H1 (cell line): ENCODE results near the gene TUBA8. TPM values are rescaled to one million over a fixed set of nuclear protein-coding genes. Genes with fewer than 3 reads are reported as not detected.

Experiments
- CTCF ChIA-PET: fragments of 300-600 bp; sonication (Branson Sonifier 250); formaldehyde crosslinking; loops from one replicate; lab custom pipeline; 2021; ENCODE audit not compliant: partially characterized antibody; lab: Charles Lee
- POLR2A ChIA-PET: fragments of 300-600 bp; sonication (Branson Sonifier 250); formaldehyde crosslinking; loops from one replicate; lab custom pipeline; 2021; ENCODE audit warnings: inconsistent platforms; ENCODE audit not compliant: partially characterized antibody; lab: Charles Lee
- DNase-seq, 2 experiments: peaks; one replicate each; pipeline versions ENCODE4 v3.0.0 to v3.0.0-alpha.2; 2010 to 2022; ENCODE audit warnings: low spot score in 2 of 2, low read depth in 1 of 2, mixed read lengths in 1 of 2
- FAIRE-seq: peaks from 2 replicates; lab custom pipeline; 2011; peaks lifted over from hg19 to GRCh38; lab: Jason Lieb, UNC
- H2AFZ ChIP-seq: 2 replicates; pipeline ENCODE4 v1.8.1; 2012; ENCODE audit warnings: low read length, inconsistent platforms
- H2AK5ac ChIP-seq: 2 replicates; pipeline ENCODE4 v1.6.1; 2013; ENCODE audit warnings: low read depth, low read length
- H2BK120ac ChIP-seq: replicated peaks from 2 replicates; pipeline ENCODE3; 2013; ENCODE audit warnings: low read depth, low read length, inconsistent platforms
- H2BK12ac ChIP-seq: 2 replicates; pipeline ENCODE4 v1.6.1; 2013; ENCODE audit warnings: low read depth, low read length
- H2BK15ac ChIP-seq: 2 replicates; pipeline ENCODE4 v1.6.1; 2013; ENCODE audit warnings: low read length
- H2BK20ac ChIP-seq: 2 replicates; pipeline ENCODE4 v1.6.1; 2013; ENCODE audit warnings: low read length
- H2BK5ac ChIP-seq: 2 replicates; pipeline ENCODE4 v1.6.1; 2013; ENCODE audit warnings: low read depth, low read length
- H3K14ac ChIP-seq: 2 replicates; pipeline ENCODE4 v1.6.1; 2013; ENCODE audit warnings: inconsistent platforms; ENCODE audit not compliant: insufficient read length
- H3K18ac ChIP-seq: 2 replicates; pipeline ENCODE4 v1.6.1; 2013; ENCODE audit warnings: low read length; ENCODE audit errors: extremely low read depth
- H3K23ac ChIP-seq: 2 replicates; pipeline ENCODE4 v1.6.1; 2013; ENCODE audit warnings: inconsistent platforms; ENCODE audit not compliant: insufficient read length
- H3K23me2 ChIP-seq: 2 replicates; pipeline ENCODE4 v1.6.1; 2013; ENCODE audit warnings: low read depth, low read length
- H3K27ac ChIP-seq: 2 replicates; pipeline ENCODE4 v1.6.1; 2011; ENCODE audit warnings: low read depth, low read length, inconsistent platforms
- H3K27me3 ChIP-seq, 4 experiments: replicated peaks in 1 of 4; 1 replicate in 1 of 4; 2 replicates in 3 of 4; pipeline versions ENCODE4 v1.6.1 to v1.8.1; 2011 to 2013; ENCODE audit warnings: low read length in 3 of 4, mild to moderate bottlenecking in 3 of 4, inconsistent platforms in 2 of 4, mixed read lengths in 2 of 4, moderate library complexity in 1 of 4; ENCODE audit not compliant: control insufficient read depth in 3 of 4, insufficient read depth in 3 of 4; ENCODE audit errors: extremely low read depth in 1 of 4
- H3K36me3 ChIP-seq, 4 experiments: 2 replicates each; pipeline versions ENCODE4 v1.6.1 to v1.8.1; 2011 to 2013; ENCODE audit warnings: mild to moderate bottlenecking in 4 of 4, low read length in 3 of 4, moderate library complexity in 2 of 4, control low read depth in 1 of 4, inconsistent platforms in 1 of 4; ENCODE audit not compliant: insufficient read depth in 4 of 4, control insufficient read depth in 2 of 4
- H3K4ac ChIP-seq: replicated peaks from 2 replicates; pipeline ENCODE3; 2013; ENCODE audit warnings: low read length, low read depth, mixed read lengths, inconsistent platforms; ENCODE audit not compliant: insufficient read length
- H3K4me1 ChIP-seq, 4 experiments: replicated peaks in 1 of 4; 1 replicate in 1 of 4; 2 replicates in 3 of 4; pipeline versions ENCODE4 v1.6.1 to v1.8.1; 2011 to 2013; ENCODE audit warnings: low read length in 3 of 4, inconsistent platforms in 2 of 4, mixed read lengths in 1 of 4; ENCODE audit not compliant: insufficient read depth in 4 of 4, control insufficient read depth in 3 of 4
- H3K4me2 ChIP-seq, 2 experiments: 2 replicates each; pipeline versions ENCODE4 v1.6.1 to v1.8.1; 2011 to 2013; ENCODE audit warnings: low read depth in 2 of 2, low read length in 2 of 2, control low read depth in 1 of 2, inconsistent platforms in 1 of 2, mild to moderate bottlenecking in 1 of 2; ENCODE audit not compliant: insufficient read depth in 1 of 2
- H3K4me3 ChIP-seq, 4 experiments: fragments of 200-600, 300-600 bp in 1 of 4; sonication (generic), shearing (Covaris generic), sonication (Bioruptor Twin) in 1 of 4; 2 replicates each; pipeline versions ENCODE4 v1.5.1 to v1.8.1; 2011 to 2016; ENCODE audit warnings: low read length in 4 of 4, low read depth in 3 of 4, control low read depth in 2 of 4, inconsistent platforms in 2 of 4, mild to moderate bottlenecking in 2 of 4, mixed read lengths in 1 of 4, moderate library complexity in 1 of 4; ENCODE audit not compliant: insufficient read depth in 2 of 4; ENCODE audit errors: extremely low read depth in 1 of 4
- H3K56ac ChIP-seq: replicated peaks from 2 replicates; pipeline ENCODE3; 2013; ENCODE audit warnings: low read depth, mild to moderate bottlenecking, mixed read lengths, low read length, inconsistent platforms; ENCODE audit not compliant: insufficient read length
- H3K79me1 ChIP-seq: 2 replicates; pipeline ENCODE4 v1.6.1; 2013; ENCODE audit warnings: low read depth, low read length, control low read depth
- H3K79me2 ChIP-seq, 2 experiments: 2 replicates each; pipeline versions ENCODE4 v1.6.1 to v1.8.1; 2012 to 2013; ENCODE audit warnings: low read length in 2 of 2, mild to moderate bottlenecking in 2 of 2, inconsistent platforms in 1 of 2; ENCODE audit not compliant: insufficient read depth in 2 of 2, control insufficient read depth in 1 of 2
- H3K9ac ChIP-seq, 4 experiments: replicated peaks in 1 of 4; 1 replicate in 1 of 4; 2 replicates in 3 of 4; pipeline versions ENCODE4 v1.6.1 to v1.8.1; 2011 to 2013; ENCODE audit warnings: low read depth in 3 of 4, low read length in 3 of 4, control low read depth in 2 of 4, mild to moderate bottlenecking in 2 of 4, moderate library complexity in 2 of 4, inconsistent platforms in 1 of 4; ENCODE audit errors: extremely low read depth in 1 of 4
- H3K9me3 ChIP-seq, 2 experiments: 2 replicates each; pipeline versions ENCODE4 v1.6.1 to v1.8.1; 2012 to 2013; ENCODE audit warnings: mild to moderate bottlenecking in 2 of 2, moderate library complexity in 2 of 2, control low read depth in 1 of 2, inconsistent platforms in 1 of 2, low read depth in 1 of 2, low read length in 1 of 2, mixed read lengths in 1 of 2; ENCODE audit not compliant: insufficient read depth in 2 of 2
- H4K20me1 ChIP-seq, 2 experiments: replicated peaks in 1 of 2; 2 replicates each; pipeline versions ENCODE3 to v1.8.1; 2011 to 2013; ENCODE audit warnings: inconsistent platforms in 2 of 2, low read length in 2 of 2, mild to moderate bottlenecking in 1 of 2; ENCODE audit not compliant: insufficient read depth in 2 of 2, control insufficient read depth in 1 of 2
- H4K5ac ChIP-seq: 2 replicates; pipeline ENCODE4 v1.6.1; 2013; ENCODE audit warnings: low read length, low read depth, mixed read lengths, inconsistent platforms; ENCODE audit not compliant: insufficient read length
- H4K8ac ChIP-seq: 2 replicates; pipeline ENCODE4 v1.8.0; 2013; ENCODE audit warnings: mild to moderate bottlenecking, moderate library complexity, low read length, inconsistent platforms; ENCODE audit not compliant: insufficient read depth; ENCODE audit errors: extremely low read depth
- H4K91ac ChIP-seq: replicated peaks from 2 replicates; pipeline ENCODE3; 2013; ENCODE audit warnings: low read length, mixed read lengths, inconsistent platforms; ENCODE audit not compliant: insufficient read length
- BACH1 ChIP-seq: IDR thresholded peaks from 2 replicates; pipeline ENCODE4 v1.6.1; 2012; ENCODE audit warnings: low read length, improper control_type of control experiment
- RAD21 ChIP-seq, 2 experiments: IDR thresholded peaks in 1 of 2; conservative IDR thresholded peaks in 1 of 2; 2 replicates each; pipeline ENCODE4 v1.6.1; 2011; ENCODE audit warnings: low read depth in 2 of 2, low read length in 2 of 2, improper control_type of control experiment in 1 of 2, inconsistent platforms in 1 of 2, mild to moderate bottlenecking in 1 of 2, moderate library complexity in 1 of 2
- WGBS, 2 experiments: shearing (Covaris generic) in 1 of 2; methylation state at CpG; one replicate each; pipeline versions ENCODE4 v1.1.6 to v1.1.7; 2013 to 2015; ENCODE audit warnings: low lambda C conversion rate in 2 of 2, mixed read lengths in 2 of 2, inconsistent platforms in 1 of 2, low coverage in 1 of 2, missing lambda C conversion rate in 1 of 2; ENCODE audit not compliant: insufficient replicate concordance in 2 of 2, insufficient coverage in 1 of 2, insufficient read length in 1 of 2; ENCODE audit errors: extremely low coverage in 1 of 2, missing lambda C conversion rate in 1 of 2; 5-methylcytosine and 5-hydroxymethylcytosine counted together
- polyA plus RNA-seq, 7 experiments: library from polyadenylated mRNA; depleted of rRNA in 3 of 7; stranded (reverse) in 5 of 7; unstranded in 2 of 7; fragments of >200 nt in 5 of 7; fragments of 200-250 nt in 2 of 7; gene quantifications; 1 replicate in 5 of 7; 2 replicates in 1 of 7; 4 replicates in 1 of 7; pipeline versions ENCODE4 v1.2.1 to v1.2.3, GENCODE V29; 2011 to 2013; ENCODE audit warnings: missing spikeins in 2 of 7, mixed read lengths in 2 of 7
- total RNA-seq: library from RNA; stranded (reverse); fragmentation: NEBNext Ultra II Directional; extraction: Animal tissue kit (Norgen Biotek cat#: 25700); gene quantifications from 2 replicates; pipeline ENCODE4 v1.2.1, GENCODE V29; 2021

TUBA8 gene
- total and polyA plus RNA-seq, 2 of the 8 experiments (the other 6 are each of a cell fraction or from before 2014, with no cell fraction given): 1.0 to 4.0 TPM

- Histone ChIP-seq H3K4me2 (no peak overlapping the region), H3K14ac (no peak overlapping the region), H3K79me1 (no peaks in the 10 kb centered on the region; the same call in 1 of the 2 replicates), H3K9ac (no peak overlapping the region), H2BK20ac (no peak overlapping the region), H4K91ac (no peak overlapping the region), H2BK12ac (no peak overlapping the region), H4K5ac (no peak overlapping the region), H3K9me3 (no peaks in the 10 kb centered on the region), H3K4me3 (no peak overlapping the region), H3K56ac (no peak overlapping the region), H4K8ac (no peak overlapping the region), H3K27me3 (no peaks in the 10 kb centered on the region), H3K79me2 (no peaks in the 10 kb centered on the region), H3K4me1 (no peaks in the 10 kb centered on the region), H3K23ac (no peak overlapping the region), H4K20me1 (peaks cover 0 to 8% of the 10 kb centered on the region in 2 experiments), H3K36me3 (peaks cover 4 to 33% (median 22%) of the 10 kb centered on the region in 4 experiments; a peak in 6 of 8 replicates), H3K23me2 (no peaks in the 10 kb centered on the region), H3K4ac (no peak overlapping the region), H2BK15ac (no peak overlapping the region), H2BK120ac (no peak overlapping the region), H3K18ac (no peak overlapping the region), H2AFZ (no peak overlapping the region), H3K27ac (no peak overlapping the region), H2BK5ac (no peak overlapping the region), H2AK5ac (no peak overlapping the region)
- 94% methylated on average over 11 of the region's 11 CpGs; no CpG with 5 or more reads in 1 of the 2 experiments for WGBS, 2 experiments
- TF ChIP-seq RAD21 (IDR thresholded peaks at IDR 0.05 in 1 of 2, conservative IDR thresholded peaks at IDR 0.05 in 1 of 2; ENCODE audit: low read depth in 2 of 2, low read length in 2 of 2) (no peak), BACH1 (no peak)
- no peak for FAIRE-seq
- ChIA-PET POLR2A (interaction anchor here (1.0 to 3.8 kb wide), 3 partner anchors 9 to 13 kb away, joined by 3 to 11 read pairs (median 3); no protein-coding TSS in a partner anchor), CTCF (interaction anchor here (0.5 to 3.8 kb wide), 9 partner anchors 10 to 259 kb away, joined by 3 to 16 read pairs (median 3); partner anchors contain the start of gene PEX26)
- no peak for DNase-seq
These were observed 21.6 kb upstream of the TUBA8 start for GRCh38 chr22:18088825-18089568.
